HTERT RPE-1 (cell line): Measurements from ENCODE around the gene MRPS31.
"Not testable (repeated sequence)": the region's sequence is repeated elsewhere in the genome, so short reads cannot be mapped to it uniquely, and the experiment has no call there.

Experiments used
- in situ Hi-C: fragments of 300-500 bp; cut with MboI; formaldehyde crosslinking; loops from 4 replicates; pipeline ENCODE4 v1.14.3; 2020; ENCODE audit warnings: low sequenced_read_pairs

MRPS31 gene

DNA sequence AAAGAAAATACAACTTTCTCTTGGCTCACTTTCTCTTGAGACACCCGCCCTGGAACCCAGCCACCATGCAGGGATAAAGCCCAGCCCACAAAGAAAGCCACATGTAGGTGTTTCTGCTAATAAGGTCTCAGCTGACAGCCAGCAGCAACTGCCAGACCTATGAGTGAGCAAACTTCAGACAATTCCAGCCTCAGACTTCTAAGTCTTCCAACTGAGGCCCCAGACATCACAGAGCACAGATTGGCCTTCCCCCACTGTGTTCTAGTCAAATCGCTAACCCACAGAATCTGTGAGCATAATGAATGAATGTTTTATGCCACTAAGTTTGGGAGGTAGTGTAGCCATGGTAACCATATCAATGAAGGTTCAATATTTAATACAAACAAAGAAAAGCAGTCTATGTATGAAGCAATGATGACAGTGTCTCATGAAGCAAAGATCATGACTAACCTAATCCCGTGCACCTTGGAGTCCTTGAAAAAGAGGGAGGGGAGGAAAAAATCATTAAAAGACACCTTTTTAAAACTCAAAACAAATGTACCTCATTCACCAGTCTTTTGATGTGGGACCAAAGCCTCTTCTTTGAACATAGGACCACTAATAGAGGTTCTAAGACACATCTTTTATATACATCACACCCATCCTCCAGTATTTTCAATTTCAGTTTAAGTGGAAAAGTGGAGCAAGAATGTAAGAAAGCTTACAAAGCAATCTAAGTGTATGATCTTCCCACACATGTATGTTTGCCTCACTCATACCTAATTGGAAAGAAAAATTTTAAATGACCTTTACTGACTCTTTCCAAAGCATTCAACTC lies 6.2 kb downstream of the MRPS31 start:
- in situ Hi-C loops = no loop called here

DNA sequence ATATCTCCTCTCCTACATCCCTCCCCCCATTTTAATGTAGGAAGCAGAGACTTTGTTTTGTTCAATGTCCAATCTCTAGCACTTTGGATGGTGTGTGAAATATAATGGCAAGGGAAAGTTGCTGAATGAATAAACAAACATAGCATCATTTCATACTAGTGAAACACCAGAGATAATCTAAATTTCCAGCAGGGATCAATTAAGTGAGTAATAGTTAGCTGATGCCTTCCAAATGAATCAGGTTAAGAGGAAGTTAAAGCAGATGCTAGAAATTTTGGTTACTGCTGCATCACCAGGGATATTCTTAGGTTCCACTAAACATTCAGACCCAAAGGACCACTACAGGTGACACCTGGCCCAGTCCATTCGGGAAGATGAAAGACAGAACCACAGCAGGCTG lies 8.1 kb downstream of the MRPS31 start:
- in situ Hi-C loops = no loop called here

- in situ Hi-C loops = no loop called here
Measured at GRCh38 chr13:40758811-40759210, 12.2 kb downstream of the MRPS31 start.

DNA sequence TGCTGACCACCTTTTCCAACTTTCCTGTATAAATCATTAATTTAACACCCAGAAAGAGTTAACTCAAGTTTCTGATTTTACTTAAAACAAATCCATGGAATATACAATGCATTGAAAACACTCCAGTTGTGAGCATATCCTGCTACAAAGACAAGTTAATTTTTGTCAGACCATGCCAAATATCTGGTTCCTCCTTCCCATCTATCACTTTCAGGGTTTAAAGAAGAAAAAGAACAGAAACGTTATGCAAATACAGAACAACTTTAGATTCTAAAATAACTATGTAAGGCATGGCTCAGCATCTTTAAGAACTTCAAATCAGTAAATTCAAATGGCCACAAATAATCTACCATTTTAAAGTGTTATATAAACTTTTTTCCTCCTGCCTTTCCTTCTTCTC lies 14.9 kb downstream of the MRPS31 start:
- in situ Hi-C loops = no loop called here

GRCh38 chr13:40755082-40755700 lies 15.8 kb downstream of the MRPS31 start:
- in situ Hi-C loops = no loop called here

GRCh38 chr13:40749327-40749726 lies 21.7 kb downstream of the MRPS31 start:
- in situ Hi-C loops = no loop called here

DNA sequence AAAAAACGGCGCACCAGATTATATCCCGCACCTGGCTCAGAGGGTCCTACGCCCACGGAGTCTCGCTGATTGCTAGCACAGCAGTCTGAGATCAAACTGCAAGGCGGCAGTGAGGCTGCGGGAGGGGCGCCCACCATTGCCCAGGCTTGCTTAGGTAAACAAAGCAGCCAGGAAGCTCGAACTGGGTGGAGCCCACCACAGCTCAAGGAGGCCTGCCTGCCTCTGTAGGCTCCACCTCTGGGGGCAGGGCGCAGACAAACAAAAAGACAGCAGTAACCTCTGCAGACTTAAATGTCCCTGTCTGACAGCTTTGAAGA lies 35.8 kb downstream of the MRPS31 start:
- in situ Hi-C loops = not testable (repeated sequence)

- in situ Hi-C loops = not testable (repeated sequence)
Measured at GRCh38 chr13:40734536-40735231, 36.3 kb downstream of the MRPS31 start.

GRCh38 chr13:40732658-40733057 lies 38.3 kb downstream of the MRPS31 start:
- in situ Hi-C loops = no loop called here

DNA sequence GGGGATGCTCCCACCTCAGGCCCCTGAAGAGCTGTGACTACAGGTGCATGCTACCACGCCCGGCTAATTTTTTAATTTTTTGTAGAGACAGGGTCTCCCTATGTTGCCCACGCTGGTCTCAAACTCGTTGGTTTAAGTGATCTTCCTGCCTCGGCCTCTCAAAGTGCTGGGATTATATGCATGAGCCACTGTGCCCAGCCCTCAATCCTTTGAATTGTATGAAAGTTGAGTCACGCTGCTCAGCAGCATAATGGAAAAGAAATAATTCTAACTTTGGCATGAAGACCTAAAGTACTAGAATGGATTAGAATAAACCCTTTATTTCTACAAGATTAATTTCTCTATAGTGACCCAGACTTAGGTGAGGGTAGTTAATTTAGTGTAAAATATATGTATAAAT lies 42.4 kb downstream of the MRPS31 start:
- in situ Hi-C loops = no loop called here

DNA sequence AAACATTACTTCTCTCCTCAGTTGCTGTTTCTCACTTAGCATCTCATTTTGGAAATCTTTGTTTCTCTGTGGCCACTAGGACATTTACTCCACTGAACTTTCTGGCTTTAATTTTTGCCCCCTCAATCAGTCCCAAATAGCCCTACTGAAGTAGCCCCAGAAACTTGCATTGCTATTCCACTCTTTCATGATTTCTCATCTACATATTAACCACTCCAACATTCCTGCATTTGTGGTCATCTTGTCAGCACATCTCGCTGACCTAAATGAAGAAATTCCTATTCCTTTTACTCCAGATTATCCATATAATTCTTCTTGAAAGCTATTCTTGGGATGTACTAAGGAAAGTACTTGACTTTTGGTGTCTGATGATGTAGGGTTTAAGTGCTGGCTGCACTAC lies 56.6 kb downstream of the MRPS31 start:
- in situ Hi-C loops = not testable (repeated sequence)

GRCh38 chr13:40706439-40706838 lies 64.6 kb downstream of the MRPS31 start:
- in situ Hi-C loops = no loop called here

- in situ Hi-C loops = no loop called here
Measured at GRCh38 chr13:40697711-40698110, 73.3 kb downstream of the MRPS31 start.

- in situ Hi-C loops = no loop called here
Measured at GRCh38 chr13:40694426-40694825, 76.6 kb downstream of the MRPS31 start.

DNA sequence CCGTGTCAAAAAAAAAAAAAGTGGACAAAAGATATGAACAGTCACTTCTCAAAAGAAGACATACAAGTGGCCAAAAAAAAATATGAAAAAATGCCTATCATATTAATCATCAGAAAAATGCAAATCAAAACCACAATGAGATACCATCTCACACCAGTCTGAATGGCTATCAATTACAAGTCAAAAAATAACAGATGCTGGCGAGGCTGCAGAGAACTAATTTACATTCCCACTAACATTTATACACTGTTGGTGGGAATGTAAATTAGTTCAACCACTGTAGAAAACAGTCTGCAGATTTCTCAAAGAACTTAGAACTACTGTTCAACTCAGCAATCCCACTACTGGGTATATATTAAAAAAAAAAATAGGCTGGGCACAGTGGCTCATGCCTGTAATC lies 78.0 kb downstream of the MRPS31 start:
- in situ Hi-C loops = no loop called here

GRCh38 chr13:40688781-40689180 lies 82.2 kb downstream of the MRPS31 start:
- in situ Hi-C loops = no loop called here

GRCh38 chr13:40682449-40683240 lies 88.3 kb downstream of the MRPS31 start:
- in situ Hi-C loops = no loop called here

DNA sequence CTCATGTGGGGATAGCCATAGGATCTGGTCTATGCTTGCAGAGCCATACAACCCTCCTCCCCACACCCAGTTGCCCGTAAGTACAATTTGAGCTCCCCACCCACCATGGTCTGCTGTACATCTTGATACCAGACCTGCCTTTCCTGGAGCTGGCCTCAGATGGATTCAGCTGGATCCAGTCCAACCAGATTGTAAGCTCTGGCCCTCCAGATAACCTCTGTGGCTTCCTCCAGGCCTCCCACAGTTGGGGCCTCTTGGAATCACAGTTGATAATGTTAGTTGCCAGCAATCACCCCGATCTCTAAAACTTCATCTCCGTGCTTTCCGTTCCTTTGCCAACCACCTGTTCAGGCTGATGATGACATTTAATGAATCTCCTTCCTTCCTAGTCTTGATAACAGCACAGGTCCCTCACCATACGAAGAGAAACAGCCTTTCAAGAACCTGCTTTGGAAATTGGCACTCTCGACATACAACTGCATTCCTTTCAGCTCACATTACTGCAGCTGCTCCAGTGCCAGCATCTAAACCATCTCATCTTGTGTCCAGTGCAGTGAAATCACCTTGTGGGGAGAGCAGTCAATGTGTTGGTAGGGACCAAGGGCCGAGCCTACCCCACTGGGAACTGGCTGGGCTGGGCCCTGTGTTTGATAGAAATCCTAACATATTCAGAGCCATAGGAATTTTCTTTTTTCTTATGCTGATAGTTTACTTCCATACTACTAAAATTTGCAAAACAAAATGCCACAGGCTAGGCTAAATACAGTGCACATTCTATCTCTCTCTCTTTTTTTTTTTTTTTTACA lies 89.4 kb downstream of the MRPS31 start:
- in situ Hi-C loops = no loop called here

DNA sequence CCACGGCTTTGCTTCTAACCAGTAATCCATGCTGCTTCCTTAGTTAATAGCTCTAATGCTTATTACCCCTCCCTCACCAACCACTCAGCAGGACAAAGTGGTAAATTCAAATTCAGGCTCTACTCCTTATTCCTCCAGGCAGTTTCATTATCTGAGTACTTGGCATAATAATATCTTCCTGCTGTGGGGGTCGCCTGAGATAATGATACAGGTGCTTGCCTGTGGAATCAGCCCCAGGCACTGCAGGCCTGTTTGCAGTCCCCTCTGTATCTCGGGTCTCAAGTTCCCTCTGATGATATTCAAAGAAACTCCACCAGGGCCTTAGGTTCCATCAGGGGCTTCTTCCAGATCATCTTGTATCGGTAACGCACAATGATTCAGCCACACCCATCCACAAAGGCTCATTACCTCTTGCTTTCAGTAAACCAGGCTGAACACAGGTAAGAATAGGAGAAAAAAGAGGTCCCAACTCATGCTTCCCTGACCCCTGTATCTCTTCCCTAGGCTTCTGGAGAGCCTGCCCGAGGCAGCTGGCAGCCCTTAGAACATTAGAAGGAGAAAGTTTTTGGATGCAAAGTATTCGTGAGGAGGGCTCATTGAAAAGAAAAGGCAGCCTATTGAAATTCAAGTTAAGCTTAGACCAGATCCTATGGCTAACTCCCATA lies 90.2 kb downstream of the MRPS31 start:
- in situ Hi-C loops = no loop called here

- in situ Hi-C loops = no loop called here
Measured at GRCh38 chr13:40679480-40679985, 91.5 kb downstream of the MRPS31 start.
